Right cardiac atrium (tissue), 5 donors: ENCODE measurements around the gene TAGAP. TPM values are rescaled to one million over a fixed set of nuclear protein-coding genes. Genes with fewer than 3 reads are reported as not detected.
"Not testable (repeated sequence)": the region's sequence is repeated elsewhere in the genome, so short reads cannot be mapped to it uniquely, and the experiment has no call there.

Source experiments
- ATAC-seq, 2 donors: fragments of 200-7000 bp; cut with Tn5 transposase; one replicate each; pipeline versions ENCODE4 v1.8.0 to v1.9.1; 2020; ENCODE audit warnings: moderate library complexity in 2 of 2, mild to moderate bottlenecking in 1 of 2
- DNase-seq, 3 donors: peaks; one replicate each; pipeline ENCODE4 v3.0.0-alpha.2; 2020
- H3K27ac ChIP-seq: one replicate; pipeline ENCODE4 v1.5.1; 2013; ENCODE audit warnings: mild to moderate bottlenecking, low read length, control low read depth, moderate library complexity
- H3K27me3 ChIP-seq: one replicate; pipeline ENCODE4 v1.6.1; 2013; ENCODE audit not compliant: control insufficient read depth, insufficient read depth
- H3K4me1 ChIP-seq: one replicate; pipeline ENCODE4 v1.6.1; 2013; ENCODE audit warnings: low read length; ENCODE audit not compliant: control insufficient read depth, insufficient read depth
- H3K4me3 ChIP-seq: one replicate; pipeline ENCODE4 v1.5.1; 2013; ENCODE audit warnings: low read length, control low read depth
- H3K9me3 ChIP-seq: one replicate; pipeline ENCODE4 v1.6.1; 2013; ENCODE audit warnings: low read length; ENCODE audit not compliant: control insufficient read depth
- WGBS: extraction: QIAGEN DNeasy Blood & Tissue Kit; methylation state at CpG from one replicate; pipeline ENCODE4 v1.1.7; 2013; 5-methylcytosine and 5-hydroxymethylcytosine counted together
- intact Hi-C, 4 donors: fragments of 100-400 bp; cut with DNase I; formaldehyde crosslinking; loops; one replicate each; pipeline versions ENCODE4 v1.11.0 to v1.14.0; 2022 to 2023
- polyA plus RNA-seq: library from polyadenylated mRNA; stranded (reverse); fragments of 200-250 nt; gene quantifications from one replicate; pipeline ENCODE4 v1.2.3, GENCODE V29; 2013
- total RNA-seq, 4 donors: library from RNA; stranded (reverse); fragmentation: NEBNext Ultra II Directional; extraction: Animal tissue kit (Norgen Biotek cat#: 25700); gene quantifications; one replicate each; pipeline ENCODE4 v1.2.1, GENCODE V29; 2021
- donor health status: healthy with polysubstance abuse.
- donor health status: DM: no; HTN: yes; CAD: no.
- donor health status: DM: no; HTN: no; CAD: no.
- donor health status: DM: no; HTN: yes; CAD: no; lungs with severe emphysema.
- donor health status: DM: yes; HTN: yes; CAD: no.

Gene TAGAP
- total and polyA plus RNA-seq, 5 donors = 0.63 to 2.0 (median 1.3) TPM

GRCh38 chr6:159042003-159042825 lies 2.6 kb downstream of the TAGAP start:
- no peaks in the 10 kb centered on the region for H3K9me3 ChIP-seq
- H3K4me3 ChIP-seq = peak overlapping the region; percentile 35
- ATAC-seq (peak; percentile 77 to 82), DNase-seq (peak in 2 of 3 donors; percentile 36 to 59)
- WGBS = 50% methylated on average over 14 of the region's 14 CpGs
- no peaks in the 10 kb centered on the region for H3K4me1 ChIP-seq
- intact Hi-C loops = loop anchor here (2.0 to 10.0 kb wide), 3 partner anchors 63 to 93 kb away; no protein-coding TSS in a partner anchor
- H3K27ac ChIP-seq = no peak overlapping the region
- H3K27me3 ChIP-seq = no peaks in the 10 kb centered on the region

DNA sequence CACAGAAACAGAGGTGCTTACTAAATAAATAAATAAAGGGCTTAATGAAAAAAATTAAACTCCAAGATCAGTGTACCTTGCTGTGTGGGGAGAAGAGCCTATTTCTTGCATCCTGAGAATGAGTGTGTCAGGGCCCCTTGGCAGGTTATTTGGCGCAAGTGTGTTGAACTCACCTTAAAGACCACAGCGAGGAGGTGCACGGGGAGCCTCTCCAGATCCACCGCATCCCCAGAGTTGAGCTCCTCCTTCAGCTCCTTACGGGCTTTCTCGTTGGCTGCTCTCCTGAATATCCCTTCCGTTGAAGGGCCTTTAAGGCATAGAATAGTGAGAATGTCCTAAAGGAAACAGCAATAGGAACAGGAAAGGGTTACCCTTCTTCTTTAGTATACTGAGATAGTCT lies 3.6 kb downstream of the TAGAP start:
- 92% methylated on average over 7 of the region's 7 CpGs for WGBS
- Histone ChIP-seq H3K4me3 (no peak overlapping the region), H3K27me3 (no peaks in the 10 kb centered on the region), H3K27ac (no peak overlapping the region), H3K4me1 (no peaks in the 10 kb centered on the region), H3K9me3 (no peaks in the 10 kb centered on the region)
- ATAC-seq (no peak), DNase-seq (no peak)
- intact Hi-C loops = loop anchor here in 3 of 4 donors (10.0 kb wide), 2 partner anchors 64 to 94 kb away; no protein-coding TSS in a partner anchor

- 80% methylated on average over 1 of the region's 1 CpG for WGBS
- Histone ChIP-seq H3K27me3 (no peaks in the 10 kb centered on the region), H3K4me1 (no peaks in the 10 kb centered on the region), H3K9me3 (no peaks in the 10 kb centered on the region), H3K4me3 (no peak overlapping the region), H3K27ac (no peak overlapping the region)
- ATAC-seq (no peak), DNase-seq (no peak)
- intact Hi-C loops = loop anchor here in 3 of 4 donors (10.0 kb wide), 2 partner anchors 65 to 95 kb away; no protein-coding TSS in a partner anchor
These were observed 4.9 kb downstream of the TAGAP start for GRCh38 chr6:159039885-159040258.

DNA sequence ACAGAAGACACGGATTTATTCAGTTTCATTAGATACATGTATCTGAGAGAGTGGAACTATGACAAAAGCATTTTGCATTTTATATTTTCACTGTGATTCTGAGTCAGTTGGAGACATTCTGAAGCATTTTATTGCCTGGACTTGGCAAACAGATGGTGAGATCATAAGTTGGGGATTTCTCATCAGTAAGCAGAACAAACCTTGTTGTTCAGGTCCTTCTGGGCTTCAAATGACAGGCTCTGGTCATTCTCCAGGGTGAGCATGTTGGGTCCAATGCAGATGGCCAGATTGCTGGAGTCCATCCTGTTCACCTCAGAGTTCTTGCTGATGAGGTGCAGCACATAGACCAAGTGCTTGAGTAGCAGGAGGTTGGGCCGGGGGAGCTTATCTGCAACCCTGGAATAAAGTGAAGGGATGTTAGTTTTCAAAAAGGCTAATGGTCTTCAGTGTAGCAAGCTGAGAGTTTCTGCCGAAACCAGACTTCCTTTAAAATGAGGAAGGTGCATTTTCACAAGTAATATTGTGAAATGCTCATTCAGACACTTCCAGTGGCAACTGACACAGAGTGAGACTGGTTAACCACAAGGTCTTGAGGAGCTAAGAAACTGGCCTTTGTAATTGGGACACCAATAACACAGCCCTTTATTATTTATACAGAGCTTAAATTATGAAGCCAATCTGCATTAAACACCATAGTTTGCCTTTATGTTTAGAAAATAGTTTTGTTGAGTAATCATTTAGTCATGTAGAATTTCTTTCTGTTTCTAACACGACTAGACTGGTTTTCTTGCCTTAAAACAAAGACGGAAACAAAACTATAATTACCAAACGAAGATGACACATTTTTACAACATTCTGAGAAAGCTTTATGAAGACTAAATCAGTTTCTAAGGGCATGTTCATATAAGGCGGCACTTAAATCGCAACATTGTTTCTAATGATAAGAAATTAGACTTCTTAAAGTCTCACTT lies 5.6 kb downstream of the TAGAP start:
- Histone ChIP-seq H3K4me1 (no peaks in the 10 kb centered on the region), H3K27ac (peak overlapping the region; percentile 50), H3K9me3 (no peaks in the 10 kb centered on the region), H3K4me3 (no peak overlapping the region), H3K27me3 (no peaks in the 10 kb centered on the region)
- DNase-seq (no peak), ATAC-seq (peak; percentile 38 to 39)
- intact Hi-C loops = no loop called here
- WGBS = 76% methylated on average over 8 of the region's 8 CpGs

GRCh38 chr6:159038318-159038717 lies 6.5 kb downstream of the TAGAP start:
- H3K9me3 ChIP-seq, H3K27ac ChIP-seq, intact Hi-C loops, H3K4me1 ChIP-seq, H3K27me3 ChIP-seq, ATAC-seq, H3K4me3 ChIP-seq: not testable (repeated sequence)
- DNase-seq = peak in 1 of 3 donors; percentile 60
- WGBS = 57% methylated on average over 12 of the region's 12 CpGs

GRCh38 chr6:159037756-159038290 lies 7.0 kb downstream of the TAGAP start:
- Histone ChIP-seq H3K27ac (no peak overlapping the region), H3K4me1 (no peaks in the 10 kb centered on the region)

DNA sequence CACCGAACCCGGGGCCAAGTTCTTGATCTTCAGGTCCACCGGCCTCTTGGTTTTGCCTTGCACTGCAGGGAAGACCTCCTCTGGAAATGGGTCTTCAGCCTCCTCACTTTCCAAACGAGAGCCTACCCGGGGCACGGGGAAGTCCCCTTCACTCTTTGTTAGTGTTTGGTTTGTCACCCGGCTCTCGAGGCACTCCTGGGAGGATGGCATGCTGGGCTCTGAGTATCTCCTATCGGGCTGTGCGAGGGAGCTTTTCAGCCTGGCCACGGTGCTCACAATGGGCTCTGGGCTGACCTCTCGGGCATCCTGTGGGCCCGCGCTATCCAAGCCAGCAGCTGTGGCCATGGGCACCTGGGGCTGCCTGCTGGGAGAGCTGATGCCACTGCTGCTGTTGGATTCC lies 8.1 kb downstream of the TAGAP start:
- no peak for ATAC-seq
- H3K4me1 ChIP-seq = no peaks in the 10 kb centered on the region
- 91% methylated on average over 14 of the region's 14 CpGs for WGBS

More at GRCh38 chr6:159037756-159038290, 7.0 kb downstream of the TAGAP start:
- H3K4me3 ChIP-seq = no peak overlapping the region
- 40% methylated on average over 5 of the region's 5 CpGs for WGBS
- no peaks in the 10 kb centered on the region for H3K9me3 ChIP-seq
- no peaks in the 10 kb centered on the region for H3K27me3 ChIP-seq
- DNase-seq = no peak
- intact Hi-C loops = no loop called here
- ATAC-seq = no peak

GRCh38 chr6:159035891-159036290 lies 8.9 kb downstream of the TAGAP start:
- intact Hi-C loops = no loop called here
- 90% methylated on average over 17 of the region's 17 CpGs for WGBS
- H3K9me3 ChIP-seq = no peaks in the 10 kb centered on the region
- H3K27me3 ChIP-seq = no peaks in the 10 kb centered on the region
- no peaks in the 10 kb centered on the region for H3K4me1 ChIP-seq
- no peak overlapping the region for H3K4me3 ChIP-seq
- ATAC-seq (no peak), DNase-seq (no peak)
- H3K27ac ChIP-seq = no peak overlapping the region

More for the DNA sequence above, 8.1 kb downstream of the TAGAP start:
- no peak for DNase-seq
- intact Hi-C loops = no loop called here
- no peak overlapping the region for H3K27ac ChIP-seq
- no peaks in the 10 kb centered on the region for H3K9me3 ChIP-seq
- no peak overlapping the region for H3K4me3 ChIP-seq
- no peaks in the 10 kb centered on the region for H3K27me3 ChIP-seq

GRCh38 chr6:159033160-159034049 lies 11.4 kb downstream of the TAGAP start:
- DNase-seq (no peak), ATAC-seq (no peak)
- no peaks in the 10 kb centered on the region for H3K27me3 ChIP-seq
- no peak overlapping the region for H3K4me3 ChIP-seq
- intact Hi-C loops = no loop called here
- WGBS = 87% methylated on average over 11 of the region's 11 CpGs
- H3K27ac ChIP-seq = no peak overlapping the region
- H3K9me3 ChIP-seq = no peaks in the 10 kb centered on the region
- H3K4me1 ChIP-seq = no peaks in the 10 kb centered on the region

DNA sequence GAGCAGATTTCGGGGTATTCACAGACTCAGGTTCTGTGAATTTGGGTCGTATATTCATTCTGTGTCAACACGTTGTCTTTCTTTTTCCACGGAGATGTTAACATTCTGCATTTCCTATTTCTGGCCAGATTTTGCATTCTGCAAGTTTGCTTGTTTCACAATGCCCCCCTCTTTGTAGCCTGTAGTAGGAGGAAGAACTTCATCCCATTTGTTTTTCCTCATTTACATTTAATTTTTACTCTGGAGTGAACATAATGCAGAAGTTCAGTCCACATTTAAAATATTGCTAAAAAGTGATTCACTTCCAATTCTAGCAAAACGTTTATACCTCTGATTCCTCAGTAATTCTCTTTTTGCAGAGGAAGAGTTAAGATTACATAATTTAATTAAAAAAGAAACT lies 12.9 kb downstream of the TAGAP start:
- Histone ChIP-seq H3K4me3 (no peak overlapping the region), H3K27ac (no peak overlapping the region), H3K4me1 (no peaks in the 10 kb centered on the region), H3K9me3 (no peaks in the 10 kb centered on the region), H3K27me3 (no peaks in the 10 kb centered on the region)
- 77% methylated on average over 5 of the region's 5 CpGs for WGBS
- intact Hi-C loops = no loop called here
- DNase-seq (no peak), ATAC-seq (no peak)
